Measurements from ENCODE around the gene SAMD8.

Gene SAMD8

GRCh38 chr10:75076348-75076747 lies 35.1 kb upstream of the SAMD8 start:
- H3K9me3 Mint-ChIP-seq, result no peaks in the 10 kb centered on the region
- H3K36me3 Mint-ChIP-seq (ENCODE audit: low read depth), result no peaks in the 10 kb centered on the region
- H3K27ac Mint-ChIP-seq, result no peak overlapping the region
- no peaks in the 10 kb centered on the region for H3K27me3 Mint-ChIP-seq
- ATAC-seq (no peak), DNase-seq (no peak)
- no peak overlapping the region for H3K4me3 Mint-ChIP-seq
- peaks cover 5% of the 10 kb centered on the region for H3K4me1 Mint-ChIP-seq

DNA sequence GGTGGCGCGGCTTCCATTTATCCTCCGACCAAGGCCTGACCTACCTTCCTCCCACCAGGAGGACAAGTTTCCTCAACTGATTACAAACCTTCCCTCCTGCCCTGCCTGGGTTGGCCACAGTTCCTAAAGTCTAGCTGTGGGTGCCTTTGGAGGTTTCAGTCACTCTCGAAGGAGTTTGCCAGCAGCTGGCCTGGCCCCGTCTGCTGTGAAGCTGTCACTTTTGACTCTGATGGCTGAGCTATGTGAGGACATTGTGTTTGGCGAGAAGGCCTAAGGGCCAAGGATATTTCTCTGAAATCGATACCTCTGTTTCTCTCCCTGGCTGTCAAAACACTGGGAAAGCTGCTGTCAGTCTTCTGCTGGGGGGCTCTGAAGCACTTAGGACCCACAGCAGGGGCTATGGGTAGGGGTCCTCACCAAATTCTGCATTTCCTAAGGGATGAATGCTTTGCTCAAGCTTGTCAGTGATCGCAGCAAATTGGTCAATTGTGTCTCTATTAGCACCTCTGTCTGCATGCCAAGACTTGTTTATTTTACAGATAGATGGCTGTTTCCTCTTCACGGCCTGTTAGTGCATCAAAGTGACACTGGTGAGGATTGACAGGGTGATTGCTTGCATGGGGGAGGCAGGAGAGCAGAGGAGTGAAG lies 31.9 kb upstream of the SAMD8 start:
- Mint-ChIP-seq H3K36me3 (ENCODE audit: low read depth) (no peaks in the 10 kb centered on the region), H3K9me3 (no peaks in the 10 kb centered on the region), H3K27ac (no peak overlapping the region), H3K4me3 (no peak overlapping the region), H3K4me1 (peaks cover 5% of the 10 kb centered on the region), H3K27me3 (no peaks in the 10 kb centered on the region)
- DNase-seq, result no peak
- no peak for ATAC-seq

- Mint-ChIP-seq H3K4me1 (no peaks in the 10 kb centered on the region), H3K36me3 (ENCODE audit: low read depth) (no peaks in the 10 kb centered on the region), H3K27me3 (no peaks in the 10 kb centered on the region), H3K9me3 (no peaks in the 10 kb centered on the region), H3K4me3 (no peak overlapping the region), H3K27ac (no peak overlapping the region)
- DNase-seq, result no peak
- no peak for ATAC-seq
Measured at GRCh38 chr10:75080554-75080953, 30.9 kb upstream of the SAMD8 start.

DNA sequence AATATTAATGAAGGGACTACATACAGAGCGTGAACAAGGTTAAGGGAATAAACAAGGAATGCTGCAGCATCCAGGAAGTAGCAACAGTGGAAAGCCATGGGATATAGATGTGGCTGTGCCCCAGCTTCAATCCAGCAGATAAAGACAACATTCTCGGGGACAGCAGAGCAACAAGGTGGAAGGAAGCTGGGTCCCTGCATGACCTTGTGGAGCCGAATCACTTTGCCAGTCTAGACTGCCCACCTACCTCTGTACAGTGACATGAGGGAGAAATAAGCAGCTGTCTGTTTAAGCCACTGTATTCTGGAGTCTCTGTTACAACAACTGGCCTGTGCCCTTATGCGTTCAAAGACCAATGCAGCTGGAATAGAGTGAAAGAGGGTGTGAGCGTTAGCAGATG lies 30.1 kb upstream of the SAMD8 start:
- Mint-ChIP-seq H3K4me1 (no peaks in the 10 kb centered on the region), H3K27me3 (no peaks in the 10 kb centered on the region), H3K9me3 (no peaks in the 10 kb centered on the region), H3K27ac (no peak overlapping the region), H3K4me3 (no peak overlapping the region), H3K36me3 (ENCODE audit: low read depth) (no peaks in the 10 kb centered on the region)
- DNase-seq (no peak), ATAC-seq (no peak)

DNA sequence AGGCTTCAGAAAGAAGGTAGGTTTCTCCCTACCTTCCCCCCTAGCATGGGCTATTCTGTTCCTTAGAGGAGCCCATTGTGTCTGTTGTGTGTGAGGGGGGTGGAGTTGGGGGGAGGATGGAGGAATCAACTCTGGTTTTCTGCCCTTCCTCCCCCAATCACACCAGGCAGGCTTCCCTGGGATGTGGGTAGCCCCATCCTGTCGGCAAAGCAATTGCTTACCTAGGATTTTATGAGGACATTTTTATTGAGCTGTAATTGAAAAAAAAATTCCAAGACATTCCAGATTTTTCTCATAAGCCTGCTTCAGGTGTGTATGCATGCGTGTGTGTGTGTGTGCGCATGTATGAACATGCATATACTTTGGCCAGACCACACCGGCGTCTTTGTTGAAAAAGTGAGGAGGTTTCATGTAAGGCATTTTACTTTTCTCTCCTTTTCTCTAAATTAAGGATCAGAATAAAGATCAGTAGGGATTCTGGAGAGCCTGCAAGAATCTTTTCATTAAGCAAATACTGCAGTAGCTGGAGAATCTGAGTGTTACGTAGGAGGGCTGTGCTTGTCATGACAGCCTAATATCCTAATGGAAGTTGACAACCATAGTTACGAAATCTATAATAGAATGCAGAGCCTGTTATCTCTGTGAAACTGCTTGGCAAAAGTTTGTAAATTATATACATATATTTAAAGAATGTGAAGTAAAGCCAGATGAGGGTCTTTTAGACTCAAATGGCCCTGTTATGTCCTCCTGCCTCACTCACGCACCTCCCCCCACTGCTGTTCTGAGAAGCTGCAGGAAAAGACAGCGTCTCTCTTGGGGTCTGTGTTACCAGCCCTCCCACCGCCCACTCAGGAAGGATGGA lies 27.3 kb upstream of the SAMD8 start:
- DNase-seq, result no peak
- H3K9me3 Mint-ChIP-seq, result no peaks in the 10 kb centered on the region

DNA sequence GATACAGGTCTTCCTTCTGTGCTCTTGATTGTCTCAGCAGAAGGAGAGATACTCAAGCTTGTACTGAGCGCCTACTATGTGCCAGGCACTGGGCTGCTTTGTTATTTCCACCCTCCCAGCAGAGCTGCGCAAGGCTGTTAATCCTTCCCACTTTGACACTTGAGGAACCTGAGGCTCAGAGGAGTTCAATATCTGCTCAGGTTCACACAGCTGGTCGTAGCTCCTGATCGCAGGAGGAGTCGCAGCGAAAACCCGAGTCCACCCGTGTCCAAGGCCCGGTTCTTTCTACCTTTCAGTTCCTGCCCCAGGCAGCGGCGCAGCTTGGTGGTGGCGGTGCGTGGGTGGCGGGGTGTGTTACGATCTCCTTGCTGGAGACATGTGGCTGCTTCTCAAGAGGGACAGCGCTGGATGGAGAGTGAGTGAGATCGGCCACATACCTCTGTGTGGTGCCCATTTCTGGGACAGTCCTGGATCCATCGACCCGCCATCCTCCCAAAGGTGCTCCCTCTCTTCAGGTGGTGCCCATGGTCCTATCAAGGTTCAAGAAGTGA lies 26.5 kb upstream of the SAMD8 start:
- no peaks in the 10 kb centered on the region for H3K9me3 Mint-ChIP-seq
- H3K27ac Mint-ChIP-seq, result no peak overlapping the region
- no peaks in the 10 kb centered on the region for H3K36me3 Mint-ChIP-seq (ENCODE audit: low read depth)
- ATAC-seq, result no peak
- no peaks in the 10 kb centered on the region for H3K4me1 Mint-ChIP-seq
- no peaks in the 10 kb centered on the region for H3K27me3 Mint-ChIP-seq
- no peak for DNase-seq
- no peak overlapping the region for H3K4me3 Mint-ChIP-seq

More for the DNA sequence above, 27.3 kb upstream of the SAMD8 start:
- no peaks in the 10 kb centered on the region for H3K4me1 Mint-ChIP-seq
- no peak overlapping the region for H3K4me3 Mint-ChIP-seq
- no peaks in the 10 kb centered on the region for H3K27me3 Mint-ChIP-seq
- ATAC-seq, result no peak
- H3K27ac Mint-ChIP-seq, result no peak overlapping the region
- H3K36me3 Mint-ChIP-seq (ENCODE audit: low read depth), result no peaks in the 10 kb centered on the region

DNA sequence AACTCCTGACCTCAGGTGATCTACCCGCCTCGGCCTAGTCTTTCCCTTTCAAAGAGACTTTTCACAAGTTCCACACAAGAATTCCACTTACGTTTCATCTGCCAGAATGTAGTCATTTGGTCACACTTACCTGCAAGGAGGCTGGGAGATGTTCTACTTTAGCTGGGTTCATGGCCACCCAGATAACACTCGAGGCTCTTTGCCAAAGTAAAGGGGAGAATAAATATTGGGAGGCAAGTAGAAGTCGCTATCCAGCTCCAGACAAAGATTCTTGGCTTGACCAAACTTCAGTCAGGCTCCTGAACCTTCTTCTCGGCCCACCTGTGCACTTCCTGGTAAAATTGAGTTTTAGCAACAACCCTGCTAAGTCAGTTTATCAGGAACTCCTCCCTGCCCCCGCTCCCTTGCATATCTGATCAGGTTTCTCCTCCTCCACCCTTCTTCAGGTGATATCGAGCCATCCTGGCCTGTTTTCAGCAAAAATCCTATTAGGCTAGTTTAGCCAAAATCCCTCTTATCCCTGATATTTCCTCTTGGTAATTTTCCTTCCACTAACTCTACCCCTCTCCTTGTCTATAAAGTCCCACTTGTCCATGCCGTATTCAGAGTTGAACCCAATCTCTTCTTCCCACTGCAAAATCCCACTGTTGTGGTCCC lies 25.1 kb upstream of the SAMD8 start:
- Mint-ChIP-seq H3K36me3 (ENCODE audit: low read depth) (no peaks in the 10 kb centered on the region), H3K9me3 (no peaks in the 10 kb centered on the region), H3K27ac (no peak overlapping the region), H3K4me3 (no peak overlapping the region), H3K27me3 (no peaks in the 10 kb centered on the region), H3K4me1 (no peaks in the 10 kb centered on the region)
- ATAC-seq (no peak), DNase-seq (no peak)

- ATAC-seq (no peak), DNase-seq (no peak)
- no peaks in the 10 kb centered on the region for H3K27me3 Mint-ChIP-seq
- H3K36me3 Mint-ChIP-seq (ENCODE audit: low read depth), result no peaks in the 10 kb centered on the region
- no peaks in the 10 kb centered on the region for H3K9me3 Mint-ChIP-seq
- H3K4me3 Mint-ChIP-seq, result no peak overlapping the region
- H3K27ac Mint-ChIP-seq, result no peak overlapping the region
- no peaks in the 10 kb centered on the region for H3K4me1 Mint-ChIP-seq
Measured at GRCh38 chr10:75088640-75089039, 22.8 kb upstream of the SAMD8 start.

- DNase-seq, result no peak
- Mint-ChIP-seq H3K36me3 (ENCODE audit: low read depth) (no peaks in the 10 kb centered on the region), H3K4me1 (no peaks in the 10 kb centered on the region), H3K27ac (no peak overlapping the region), H3K27me3 (no peaks in the 10 kb centered on the region), H3K4me3 (no peak overlapping the region), H3K9me3 (no peaks in the 10 kb centered on the region)
- no peak for ATAC-seq
Measured at GRCh38 chr10:75089634-75090033, 21.8 kb upstream of the SAMD8 start.

DNA sequence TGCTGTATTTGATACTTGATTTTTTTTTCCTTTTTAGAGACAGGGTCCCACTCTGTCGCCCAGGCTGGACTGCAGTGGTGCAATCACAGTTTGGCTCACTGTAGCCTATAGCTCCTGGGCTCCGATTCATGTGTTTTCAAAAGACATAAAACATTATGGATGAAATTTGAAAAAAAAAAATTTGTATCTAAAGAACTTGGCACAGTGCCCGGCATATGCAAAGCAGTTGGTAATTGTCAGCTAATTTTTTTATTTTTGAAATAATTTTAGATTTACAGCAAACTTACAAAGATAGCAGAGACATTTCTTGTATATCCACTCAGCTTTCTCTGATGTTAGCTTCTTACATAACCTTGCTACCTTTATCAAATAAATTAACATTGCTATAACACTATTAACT lies 20.3 kb upstream of the SAMD8 start:
- H3K27ac Mint-ChIP-seq, result no peak overlapping the region
- no peak overlapping the region for H3K4me3 Mint-ChIP-seq
- no peaks in the 10 kb centered on the region for H3K9me3 Mint-ChIP-seq
- ATAC-seq, result no peak
- no peaks in the 10 kb centered on the region for H3K4me1 Mint-ChIP-seq
- DNase-seq, result no peak
- no peaks in the 10 kb centered on the region for H3K27me3 Mint-ChIP-seq
- no peaks in the 10 kb centered on the region for H3K36me3 Mint-ChIP-seq (ENCODE audit: low read depth)

GRCh38 chr10:75094465-75094864 lies 17.0 kb upstream of the SAMD8 start:
- H3K27me3 Mint-ChIP-seq, result no peaks in the 10 kb centered on the region
- no peak for DNase-seq

GRCh38 chr10:75095631-75096030 lies 15.8 kb upstream of the SAMD8 start:
- no peaks in the 10 kb centered on the region for H3K27me3 Mint-ChIP-seq
- H3K4me1 Mint-ChIP-seq, result no peaks in the 10 kb centered on the region
- no peak overlapping the region for H3K27ac Mint-ChIP-seq
- H3K4me3 Mint-ChIP-seq, result no peak overlapping the region
- no peak for DNase-seq
- no peaks in the 10 kb centered on the region for H3K9me3 Mint-ChIP-seq
- H3K36me3 Mint-ChIP-seq (ENCODE audit: low read depth), result no peaks in the 10 kb centered on the region
- ATAC-seq, result no peak

More at GRCh38 chr10:75094465-75094864, 17.0 kb upstream of the SAMD8 start:
- Mint-ChIP-seq H3K36me3 (ENCODE audit: low read depth) (no peaks in the 10 kb centered on the region), H3K4me1 (no peaks in the 10 kb centered on the region), H3K9me3 (no peaks in the 10 kb centered on the region), H3K4me3 (no peak overlapping the region), H3K27ac (no peak overlapping the region)
- no peak for ATAC-seq

- Mint-ChIP-seq H3K4me3 (no peak overlapping the region), H3K27me3 (no peaks in the 10 kb centered on the region), H3K4me1 (no peaks in the 10 kb centered on the region), H3K9me3 (no peaks in the 10 kb centered on the region), H3K36me3 (ENCODE audit: low read depth) (no peaks in the 10 kb centered on the region), H3K27ac (no peak overlapping the region)
- ATAC-seq (no peak), DNase-seq (no peak)
Measured at GRCh38 chr10:75096749-75097148, 14.7 kb upstream of the SAMD8 start.

DNA sequence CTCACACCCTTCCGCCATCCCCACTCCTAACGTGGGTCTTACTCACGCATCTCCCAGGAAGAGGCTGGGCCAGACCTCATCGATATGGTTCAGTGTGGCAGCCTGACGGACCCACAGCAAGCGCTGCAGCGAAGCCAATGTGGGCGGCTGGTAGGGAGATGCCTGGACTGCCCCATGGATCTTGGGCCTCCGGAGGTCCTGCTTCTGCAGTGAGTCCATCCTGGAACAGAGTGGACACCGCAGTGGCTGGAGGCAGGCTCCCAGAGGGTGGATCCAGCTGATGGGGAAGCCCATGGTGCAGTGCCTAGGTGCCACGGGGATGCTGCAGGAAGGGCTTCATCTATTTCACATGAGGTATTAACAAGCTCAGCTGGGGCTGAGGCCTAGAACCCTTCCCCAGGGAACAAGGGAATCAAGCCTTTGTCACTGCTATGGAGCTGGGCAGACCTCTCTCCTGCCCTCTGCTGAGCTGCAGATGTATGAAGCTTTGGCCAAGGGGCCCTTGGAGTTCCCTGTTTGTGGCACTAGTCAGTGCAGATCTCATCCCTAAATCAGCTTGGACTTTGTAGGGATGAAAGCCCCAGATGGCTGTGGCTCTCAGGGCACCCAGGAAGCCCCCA lies 13.7 kb upstream of the SAMD8 start:
- Mint-ChIP-seq H3K36me3 (ENCODE audit: low read depth) (no peaks in the 10 kb centered on the region), H3K27ac (no peak overlapping the region), H3K27me3 (no peaks in the 10 kb centered on the region), H3K4me1 (no peaks in the 10 kb centered on the region), H3K4me3 (no peak overlapping the region), H3K9me3 (no peaks in the 10 kb centered on the region)
- no peak for DNase-seq
- ATAC-seq, result no peak
